AG09319 (cell line): ENCODE measurements around the gene GART.
"Not testable (repeated sequence)": the region's sequence is repeated elsewhere in the genome, so short reads cannot be mapped to it uniquely, and the experiment has no call there.

ENCODE experiments used
- DNase-seq: peaks from one replicate; pipeline ENCODE4 v3.0.0-alpha.2; 2010; ENCODE audit warnings: low read depth; ENCODE audit errors: extremely low read depth
- CTCF ChIP-seq: IDR thresholded peaks from 2 replicates; pipeline ENCODE4 v1.5.1; 2011; ENCODE audit warnings: low read depth, mild to moderate bottlenecking, inconsistent platforms, low read length, moderate library complexity

Gene GART

GRCh38 chr21:33511639-33512038 is 30.3 kb downstream of the GART start:
- no peak for TF ChIP-seq CTCF

GRCh38 chr21:33510826-33511225 is 31.1 kb downstream of the GART start:
- no peak for DNase-seq
- no peak for TF ChIP-seq CTCF

More at GRCh38 chr21:33511639-33512038, 30.3 kb downstream of the GART start:
- DNase-seq = no peak

GRCh38 chr21:33507003-33507402 is 34.9 kb downstream of the GART start:
- not testable (repeated sequence) for DNase-seq

GRCh38 chr21:33505833-33506232 is 36.1 kb downstream of the GART start:
- TF ChIP-seq CTCF = no peak
- no peak for DNase-seq

- DNase-seq = no peak
Measured at GRCh38 chr21:33496345-33496744, 45.6 kb downstream of the GART start.

GRCh38 chr21:33495743-33496142 is 46.2 kb downstream of the GART start:
- no peak for TF ChIP-seq CTCF
- DNase-seq = no peak

More at GRCh38 chr21:33496345-33496744, 45.6 kb downstream of the GART start:
- TF ChIP-seq CTCF = no peak

- no peak for DNase-seq
- TF ChIP-seq CTCF = no peak
Measured at GRCh38 chr21:33493756-33494155, 48.2 kb downstream of the GART start.

GRCh38 chr21:33492571-33492970 is 49.3 kb downstream of the GART start:
- no peak for TF ChIP-seq CTCF
- DNase-seq = no peak
